Rectal smooth muscle tissue (tissue), 1 donor: ENCODE data around the gene GOT1.

ENCODE experiments used
- H3K27ac ChIP-seq: one replicate; pipeline ENCODE4 v1.7.0; 2013; ENCODE audit warnings: low read depth, low read length, inconsistent platforms
- H3K27me3 ChIP-seq: one replicate; pipeline ENCODE4 v1.7.0; 2013; ENCODE audit warnings: low read length; ENCODE audit not compliant: control insufficient read depth, insufficient read depth
- H3K36me3 ChIP-seq: one replicate; pipeline ENCODE4 v1.7.0; 2013; ENCODE audit warnings: low read length; ENCODE audit not compliant: control insufficient read depth, insufficient read depth
- H3K4me1 ChIP-seq: one replicate; pipeline ENCODE4 v1.7.0; 2013; ENCODE audit warnings: low read length; ENCODE audit not compliant: control insufficient read depth, insufficient read depth
- H3K4me3 ChIP-seq: one replicate; pipeline ENCODE4 v1.7.0; 2013; ENCODE audit warnings: low read length
- H3K9ac ChIP-seq: one replicate; pipeline ENCODE4 v1.7.0; 2013; ENCODE audit warnings: low read length

Gene GOT1

DNA sequence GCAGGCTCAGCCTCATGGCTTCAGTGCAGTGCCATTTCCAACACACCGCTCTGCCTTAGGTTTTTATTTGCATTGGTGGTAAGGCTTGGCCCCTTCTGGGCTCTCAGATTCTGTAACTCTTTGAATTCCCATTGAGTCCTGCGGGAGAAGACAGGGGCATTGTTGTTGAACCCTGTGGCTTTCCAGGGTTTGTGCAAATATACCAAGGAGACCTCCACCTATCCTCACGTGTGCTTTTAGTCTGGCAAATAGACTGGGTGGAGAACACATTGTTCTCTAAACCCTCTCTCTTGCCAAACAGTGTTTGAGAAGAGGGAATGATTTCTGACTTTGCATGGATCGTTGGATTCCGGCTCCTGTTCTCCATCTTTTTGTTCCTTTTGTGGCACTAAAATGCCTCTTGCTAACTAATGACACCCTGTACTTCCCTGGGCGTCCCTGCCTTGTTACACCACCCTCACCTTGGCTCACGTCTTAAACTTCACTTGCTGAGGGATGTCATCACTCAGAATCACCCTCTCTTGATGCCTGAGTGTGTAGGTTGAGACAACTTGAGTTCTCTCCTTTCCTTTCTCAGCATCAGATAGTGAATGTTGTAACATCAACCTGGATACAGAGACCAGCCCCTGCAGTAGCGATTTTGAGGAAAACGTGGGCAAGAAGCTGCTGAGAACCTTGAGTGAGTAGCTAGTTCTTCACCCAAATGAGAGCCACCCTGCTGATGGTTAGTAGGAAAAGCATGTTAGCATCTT lies 40.5 kb downstream of the GOT1 start:
- H3K9ac ChIP-seq: no peak overlapping the region
- H3K27me3 ChIP-seq: no peaks in the 10 kb centered on the region
- H3K27ac ChIP-seq: no peak overlapping the region

DNA sequence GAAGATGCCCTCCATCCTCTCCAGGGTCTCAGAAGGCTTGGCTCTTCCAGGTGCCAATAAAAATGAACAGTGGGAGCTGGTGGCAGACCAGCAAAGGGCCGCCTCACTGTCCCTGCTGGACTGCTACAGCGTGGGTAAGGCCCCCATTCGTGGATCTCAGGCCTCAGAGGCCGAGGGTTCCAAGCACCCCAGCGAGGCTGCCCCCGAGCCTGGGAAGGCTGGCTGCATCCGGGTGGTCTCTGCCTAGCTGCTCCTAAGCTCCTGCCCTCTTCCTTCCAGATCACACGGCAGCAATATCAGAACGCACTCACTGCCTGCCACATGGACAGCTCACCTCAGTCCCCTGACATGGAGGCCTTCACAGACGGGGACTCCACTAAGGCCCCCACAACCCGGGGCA lies 42.9 kb downstream of the GOT1 start:
- H3K27ac ChIP-seq: no peak overlapping the region
- H3K9ac ChIP-seq: no peak overlapping the region
- H3K4me1 ChIP-seq: no peaks in the 10 kb centered on the region
- H3K27me3 ChIP-seq: no peaks in the 10 kb centered on the region
- no peak overlapping the region for H3K4me3 ChIP-seq
- H3K36me3 ChIP-seq: no peaks in the 10 kb centered on the region

More for the DNA sequence above, 40.5 kb downstream of the GOT1 start:
- no peak overlapping the region for H3K4me3 ChIP-seq
- H3K36me3 ChIP-seq: no peaks in the 10 kb centered on the region
- H3K4me1 ChIP-seq: no peaks in the 10 kb centered on the region

DNA sequence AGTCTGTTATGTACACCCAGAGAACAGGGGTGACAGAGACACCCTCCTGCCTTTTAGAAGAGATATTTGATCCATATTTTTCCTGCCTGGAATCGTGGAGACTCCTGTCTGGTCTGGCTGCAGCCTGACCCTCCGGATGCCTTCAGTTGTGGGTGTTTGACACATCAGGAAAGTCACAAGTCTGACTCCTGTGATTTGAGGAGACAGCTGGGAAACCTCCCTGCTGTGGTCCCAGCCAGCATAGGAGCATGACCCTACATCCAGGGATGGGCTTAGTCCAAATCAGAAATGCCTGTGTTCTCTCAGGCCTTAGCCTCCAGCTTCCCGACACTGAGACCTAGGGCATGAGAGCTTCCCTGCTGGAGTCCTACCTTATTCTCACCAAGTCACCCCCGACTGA lies 43.4 kb downstream of the GOT1 start:
- Histone ChIP-seq H3K36me3 (no peaks in the 10 kb centered on the region), H3K9ac (no peak overlapping the region), H3K4me1 (no peaks in the 10 kb centered on the region), H3K27me3 (no peaks in the 10 kb centered on the region), H3K27ac (no peak overlapping the region), H3K4me3 (no peak overlapping the region)

DNA sequence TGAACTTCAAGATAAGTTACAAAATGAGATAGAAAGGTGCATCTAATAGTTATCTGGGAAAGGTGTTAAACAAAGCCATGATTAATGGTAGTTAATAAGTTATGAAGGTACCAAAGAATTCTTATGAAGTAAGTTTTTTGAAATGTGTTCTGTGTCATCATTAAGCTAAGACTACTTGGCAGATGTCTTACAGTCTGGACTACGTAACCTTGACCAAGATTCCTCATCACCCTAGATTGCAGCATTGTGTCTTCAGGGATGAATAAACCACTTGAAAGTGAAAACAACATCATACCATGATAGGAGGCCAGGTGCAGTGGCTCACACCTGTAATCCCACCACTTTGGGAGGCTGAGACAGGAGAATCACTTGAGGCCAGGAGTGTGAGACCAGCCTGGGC lies 48.2 kb downstream of the GOT1 start:
- Histone ChIP-seq H3K9ac (no peak overlapping the region), H3K27ac (no peak overlapping the region), H3K27me3 (no peaks in the 10 kb centered on the region), H3K4me3 (no peak overlapping the region), H3K36me3 (no peaks in the 10 kb centered on the region), H3K4me1 (no peaks in the 10 kb centered on the region)

DNA sequence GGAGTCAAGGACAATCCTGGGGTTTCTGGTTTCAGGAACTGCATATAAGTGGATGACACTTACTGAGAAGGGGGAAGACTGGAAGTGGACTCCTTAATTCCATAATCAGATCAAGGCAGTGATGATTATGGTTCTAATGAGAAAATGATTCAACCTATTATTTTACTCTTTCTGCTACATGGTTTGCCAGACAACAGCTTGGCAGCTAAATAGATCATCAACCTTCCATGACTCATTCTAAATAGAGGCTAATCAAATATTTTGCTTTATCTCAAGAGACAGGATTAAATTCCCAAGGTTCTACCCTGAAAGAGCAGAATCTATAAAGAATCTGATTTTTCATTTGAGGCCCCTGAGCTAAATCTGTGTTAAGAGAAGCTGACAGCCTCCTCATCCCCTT lies 55.0 kb downstream of the GOT1 start:
- H3K36me3 ChIP-seq: no peaks in the 10 kb centered on the region
- H3K27ac ChIP-seq: no peak overlapping the region
- no peaks in the 10 kb centered on the region for H3K4me1 ChIP-seq
- no peaks in the 10 kb centered on the region for H3K27me3 ChIP-seq
- no peak overlapping the region for H3K4me3 ChIP-seq
- H3K9ac ChIP-seq: no peak overlapping the region

DNA sequence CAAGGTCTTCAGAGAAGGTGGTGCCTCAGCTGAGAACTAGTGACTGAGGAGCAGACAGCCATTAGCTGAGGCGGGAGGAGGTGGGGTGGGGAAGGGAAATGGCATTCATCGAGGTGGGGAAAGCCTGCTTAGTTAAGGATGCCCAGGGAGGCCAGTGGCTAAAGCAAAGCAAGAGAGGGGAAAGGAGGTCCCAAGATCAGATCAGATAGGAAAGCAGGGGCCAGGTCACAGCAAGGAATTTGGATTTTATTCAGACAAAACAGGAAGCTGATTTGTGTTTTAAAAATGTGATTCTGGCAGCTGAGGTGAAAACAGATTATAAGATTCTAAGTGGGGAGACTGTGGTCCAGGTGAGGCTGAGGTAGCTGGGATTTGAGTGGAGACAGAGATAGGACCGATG lies 55.5 kb downstream of the GOT1 start:
- Histone ChIP-seq H3K27me3 (no peaks in the 10 kb centered on the region), H3K36me3 (no peaks in the 10 kb centered on the region)

DNA sequence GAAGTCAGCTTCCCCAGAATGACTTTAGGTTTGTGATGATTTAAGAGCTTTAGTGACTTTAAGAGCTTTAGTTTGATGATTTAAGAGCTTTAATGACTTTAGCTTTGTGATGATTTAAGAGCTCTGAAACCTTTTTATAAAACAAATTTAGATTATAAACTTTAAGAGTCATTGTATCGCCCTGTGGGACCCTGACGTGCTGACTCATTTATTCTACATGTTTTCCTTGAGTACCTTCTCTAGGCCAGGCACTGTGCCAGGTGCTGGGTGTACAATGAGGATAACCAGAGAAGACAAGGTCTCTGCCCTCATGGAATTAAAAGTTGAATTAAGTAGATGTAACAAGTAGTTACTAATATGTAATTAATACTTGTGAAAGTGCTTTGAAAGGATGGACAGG lies 55.9 kb downstream of the GOT1 start:
- Histone ChIP-seq H3K4me1 (no peaks in the 10 kb centered on the region), H3K9ac (no peak overlapping the region), H3K36me3 (no peaks in the 10 kb centered on the region), H3K27me3 (no peaks in the 10 kb centered on the region), H3K4me3 (no peak overlapping the region), H3K27ac (no peak overlapping the region)

More for the DNA sequence above, 55.5 kb downstream of the GOT1 start:
- Histone ChIP-seq H3K9ac (no peak overlapping the region), H3K4me1 (no peaks in the 10 kb centered on the region), H3K4me3 (no peak overlapping the region), H3K27ac (no peak overlapping the region)

DNA sequence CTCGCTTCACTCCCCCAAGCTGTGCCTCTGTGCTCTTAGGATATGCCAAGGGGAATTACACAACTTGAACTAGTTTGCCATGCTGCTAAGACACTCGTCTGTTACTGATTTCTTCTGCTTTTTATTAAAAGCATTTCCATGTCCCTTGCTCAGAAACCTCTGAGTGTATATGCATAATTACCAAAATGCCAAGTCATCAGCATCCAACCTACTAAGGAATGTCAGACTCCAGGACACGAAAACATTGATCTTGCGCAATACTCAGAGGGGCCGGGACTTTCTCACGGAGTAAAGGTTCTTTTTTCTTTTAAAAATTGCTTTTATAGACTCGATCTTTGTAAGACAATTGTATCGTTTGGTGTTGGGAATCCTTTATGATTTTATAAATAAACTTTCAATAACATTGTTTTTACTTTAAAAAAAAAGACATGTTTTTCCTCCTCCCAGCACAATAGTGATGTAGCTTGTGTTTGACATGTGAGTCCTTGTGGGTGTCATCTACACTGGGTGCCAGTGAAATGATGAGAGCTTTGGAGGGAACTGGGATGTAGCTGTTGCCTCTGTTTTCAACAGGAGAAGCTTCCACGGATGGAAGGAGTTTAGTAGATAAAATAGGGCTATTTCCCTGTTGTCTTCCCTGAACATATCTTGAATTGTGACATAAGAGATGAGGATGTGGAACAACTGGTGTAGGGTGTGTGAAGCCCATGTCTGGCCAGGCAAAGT lies 57.7 kb downstream of the GOT1 start:
- H3K27ac ChIP-seq: no peak overlapping the region
- no peak overlapping the region for H3K9ac ChIP-seq
- no peaks in the 10 kb centered on the region for H3K36me3 ChIP-seq
- H3K27me3 ChIP-seq: no peaks in the 10 kb centered on the region
- H3K4me3 ChIP-seq: no peak overlapping the region
- no peaks in the 10 kb centered on the region for H3K4me1 ChIP-seq

DNA sequence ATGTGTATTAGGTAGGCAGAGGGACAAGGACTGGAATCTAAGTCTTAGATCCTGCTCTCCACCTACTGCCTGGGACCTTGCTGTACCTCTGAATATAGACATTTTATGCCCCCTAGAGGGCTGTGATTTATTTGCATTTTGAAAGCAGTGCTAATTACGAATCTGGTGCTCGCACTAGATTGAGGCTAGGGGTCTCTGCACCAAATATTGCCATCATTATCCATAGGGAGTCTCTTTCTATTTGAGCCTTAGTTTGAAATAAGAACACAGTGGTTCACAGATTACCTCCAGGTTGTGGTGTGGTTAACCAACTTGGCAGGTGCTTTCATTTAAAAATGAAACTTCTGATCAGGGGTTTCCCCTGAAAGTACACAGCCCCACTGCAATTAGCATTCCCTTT lies 59.4 kb downstream of the GOT1 start:
- Histone ChIP-seq H3K27ac (no peak overlapping the region), H3K27me3 (no peaks in the 10 kb centered on the region), H3K36me3 (no peaks in the 10 kb centered on the region), H3K4me1 (no peaks in the 10 kb centered on the region), H3K4me3 (no peak overlapping the region), H3K9ac (no peak overlapping the region)

DNA sequence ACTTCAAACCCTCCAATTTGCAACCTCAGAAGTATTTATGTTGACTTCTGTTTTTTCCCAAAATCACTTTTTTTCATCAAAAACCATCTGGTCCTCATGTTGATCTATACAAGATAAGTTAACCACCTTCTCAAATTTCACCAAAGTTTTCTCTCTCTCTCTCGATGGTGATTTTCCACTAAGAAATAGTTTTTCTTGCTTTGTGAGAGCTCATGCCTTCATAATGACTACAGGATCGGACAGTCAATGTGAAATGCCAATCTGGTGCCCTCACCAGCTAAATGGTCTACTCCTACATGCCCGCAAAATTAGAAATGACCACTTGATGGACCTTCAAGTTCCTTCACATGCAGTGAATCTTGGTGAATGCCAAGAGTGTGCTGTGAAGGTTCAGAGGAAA lies 60.9 kb downstream of the GOT1 start:
- Histone ChIP-seq H3K27ac (no peak overlapping the region), H3K4me1 (no peaks in the 10 kb centered on the region), H3K4me3 (no peak overlapping the region), H3K9ac (no peak overlapping the region), H3K36me3 (no peaks in the 10 kb centered on the region), H3K27me3 (no peaks in the 10 kb centered on the region)

DNA sequence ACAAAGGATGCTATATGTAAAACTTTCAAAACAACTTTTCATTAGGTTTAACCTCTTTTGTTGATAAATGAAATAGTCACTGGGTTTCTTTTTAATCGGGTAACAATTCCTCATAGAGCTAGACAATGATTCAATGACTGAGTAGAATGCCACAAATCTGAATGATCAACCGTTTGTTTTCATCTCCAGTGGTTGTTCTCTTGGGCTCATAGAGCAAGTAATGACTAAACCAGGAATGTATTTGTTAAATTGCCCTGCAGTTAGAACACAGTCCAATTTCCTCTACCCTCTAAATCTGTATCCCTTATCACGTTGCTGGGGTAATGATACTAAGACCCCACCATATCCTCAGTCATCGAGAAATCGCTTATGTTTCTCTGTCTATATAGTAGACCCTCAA lies 61.3 kb downstream of the GOT1 start:
- H3K4me1 ChIP-seq: no peaks in the 10 kb centered on the region
- H3K36me3 ChIP-seq: no peaks in the 10 kb centered on the region
- no peak overlapping the region for H3K27ac ChIP-seq
- H3K4me3 ChIP-seq: no peak overlapping the region
- H3K9ac ChIP-seq: no peak overlapping the region
- H3K27me3 ChIP-seq: no peaks in the 10 kb centered on the region

DNA sequence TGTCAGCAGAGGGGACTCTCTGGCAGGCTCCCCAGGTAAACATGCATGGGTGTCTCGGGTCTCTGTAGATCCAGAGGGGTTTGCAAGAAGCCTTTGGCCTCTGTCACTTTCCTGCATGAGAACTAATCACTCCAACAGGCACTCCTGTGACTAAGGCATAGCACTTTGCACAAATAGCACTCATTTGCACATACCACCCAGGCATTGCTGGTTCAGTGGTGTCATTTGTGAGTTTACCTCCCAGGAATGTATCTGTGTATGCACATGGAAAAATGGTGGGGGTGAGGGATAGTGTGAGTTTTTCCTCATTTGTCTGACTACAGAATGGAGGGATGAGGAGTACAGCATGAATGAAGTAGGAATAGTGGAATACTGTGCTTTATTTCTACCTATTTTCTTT lies 61.8 kb downstream of the GOT1 start:
- Histone ChIP-seq H3K27me3 (no peaks in the 10 kb centered on the region), H3K27ac (no peak overlapping the region), H3K36me3 (no peaks in the 10 kb centered on the region), H3K4me3 (no peak overlapping the region), H3K4me1 (no peaks in the 10 kb centered on the region), H3K9ac (no peak overlapping the region)

DNA sequence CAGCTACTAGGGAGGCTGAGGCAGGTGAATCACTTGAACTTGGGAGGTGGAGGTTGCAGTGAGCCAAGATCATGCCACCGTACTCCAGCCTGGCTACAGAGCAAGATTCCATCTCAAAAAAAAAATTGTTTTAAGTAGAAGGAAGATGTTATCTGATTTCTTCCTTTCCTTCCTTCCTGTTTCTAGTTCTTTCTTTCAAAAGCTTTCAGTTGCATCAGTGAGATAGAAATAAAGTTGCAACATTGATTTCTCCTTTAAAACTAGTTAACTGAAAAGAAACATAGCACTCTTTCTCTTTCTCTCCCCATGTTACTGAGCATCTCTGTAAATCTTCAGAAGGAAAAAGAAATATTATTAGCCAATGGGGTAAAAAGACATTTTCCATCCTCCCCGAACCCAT lies 63.8 kb downstream of the GOT1 start:
- H3K27ac ChIP-seq: no peak overlapping the region
- H3K4me3 ChIP-seq: no peak overlapping the region

More for the DNA sequence above, 63.8 kb downstream of the GOT1 start:
- Histone ChIP-seq H3K9ac (no peak overlapping the region), H3K4me1 (no peaks in the 10 kb centered on the region), H3K27me3 (no peaks in the 10 kb centered on the region), H3K36me3 (no peaks in the 10 kb centered on the region)
